ENCODE data around the gene ZNF521.

Gene ZNF521

GRCh38 chr18:25016181-25016580 lies 335.8 kb downstream of the ZNF521 start:
- ATAC-seq: no peak
